ENCODE measurements around the gene RCBTB1. TPM values are rescaled to one million over a fixed set of nuclear protein-coding genes. Genes with fewer than 3 reads are reported as not detected.

The RCBTB1 gene
- polyA plus RNA-seq, 1 of the 3 experiments (the other 2 are of a cell fraction) = 13.2 TPM

- H3K9ac ChIP-seq = no peak overlapping the region
- no peaks in the 10 kb centered on the region for H3K27me3 ChIP-seq (ENCODE audit: insufficient read depth)
- no peaks in the 10 kb centered on the region for H3K79me2 ChIP-seq (ENCODE audit: insufficient read depth)
- H3K36me3 ChIP-seq (replicated peaks in 1 of 2; ENCODE audit: control insufficient read depth in 1 of 2, insufficient read depth in 2 of 2, low read length in 1 of 2) = no peaks in the 10 kb centered on the region
- no peaks in the 10 kb centered on the region for H3F3A ChIP-seq (replicated peaks; ENCODE audit: insufficient read depth)
- no peaks in the 10 kb centered on the region for H3K9me2 ChIP-seq
- no peaks in the 10 kb centered on the region for H4K20me1 ChIP-seq (ENCODE audit: insufficient read depth)
- no peaks in the 10 kb centered on the region for H3K4me1 ChIP-seq (ENCODE audit: control insufficient read depth in 1 of 2, insufficient read depth in 2 of 2, low read depth in 1 of 2, low read length in 1 of 2)
- 82% methylated on average over 5 of the region's 5 CpGs for WGBS (ENCODE audit: low lambda C conversion rate)
- POLR2A ChIA-PET = no interaction called here
- H3K27ac ChIP-seq (ENCODE audit: low read depth in 2 of 2, low read length in 1 of 2) = no peak overlapping the region
- no peak overlapping the region for H2AFZ ChIP-seq (ENCODE audit: low read depth)
- CTCF ChIA-PET = interaction anchor here (0.6 kb wide), 1 partner anchor 371 kb away, joined by 3 read pairs; no protein-coding TSS in a partner anchor
- TF ChIP-seq USF1 (IDR thresholded peaks at IDR 0.05; ENCODE audit: borderline replicate concordance, low read depth) = no peak
- TF ChIP-seq, protein P1, sequence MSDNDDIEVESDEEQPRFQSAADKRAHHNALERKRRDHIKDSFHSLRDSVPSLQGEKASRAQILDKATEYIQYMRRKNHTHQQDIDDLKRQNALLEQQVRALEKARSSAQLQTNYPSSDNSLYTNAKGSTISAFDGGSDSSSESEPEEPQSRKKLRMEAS (IDR thresholded peaks at IDR 0.05; ENCODE audit: low read depth) = no peak
- no peak overlapping the region for H3K4me2 ChIP-seq
- DNase-seq = no peak
- H3K4me3 ChIP-seq (ENCODE audit: low read depth in 2 of 2, low read length in 1 of 2) = no peak overlapping the region
- H3K9me3 ChIP-seq = no peaks in the 10 kb centered on the region
Observed at GRCh38 chr13:49632156-49632555, 46.8 kb upstream of the RCBTB1 start.

GRCh38 chr13:49630580-49630979, 45.2 kb upstream of the RCBTB1 start:
- Histone ChIP-seq H3K27ac (ENCODE audit: low read depth in 2 of 2, low read length in 1 of 2) (no peak overlapping the region), H3K9ac (no peak overlapping the region), H3K9me2 (no peaks in the 10 kb centered on the region), H3K4me3 (ENCODE audit: low read depth in 2 of 2, low read length in 1 of 2) (no peak overlapping the region), H4K20me1 (ENCODE audit: insufficient read depth) (no peaks in the 10 kb centered on the region), H3K79me2 (ENCODE audit: insufficient read depth) (no peaks in the 10 kb centered on the region), H3K36me3 (replicated peaks in 1 of 2; ENCODE audit: control insufficient read depth in 1 of 2, insufficient read depth in 2 of 2, low read length in 1 of 2) (no peaks in the 10 kb centered on the region), H3K4me1 (ENCODE audit: control insufficient read depth in 1 of 2, insufficient read depth in 2 of 2, low read depth in 1 of 2, low read length in 1 of 2) (no peaks in the 10 kb centered on the region), H3K4me2 (no peak overlapping the region), H2AFZ (ENCODE audit: low read depth) (no peak overlapping the region), H3F3A (replicated peaks; ENCODE audit: insufficient read depth) (no peaks in the 10 kb centered on the region), H3K9me3 (no peaks in the 10 kb centered on the region), H3K27me3 (ENCODE audit: insufficient read depth) (no peaks in the 10 kb centered on the region)
- CTCF ChIA-PET = interaction anchor here (1.0 to 1.6 kb wide), 4 partner anchors 10 to 322 kb away, joined by 3 to 4 read pairs (median 3); no protein-coding TSS in a partner anchor
- no peak for DNase-seq
- TF ChIP-seq ZBTB33 (IDR thresholded peaks at IDR 0.05; ENCODE audit: borderline replicate concordance, low read depth) (no peak), EZH2phosphoT487 (IDR thresholded peaks at IDR 0.05; ENCODE audit: borderline replicate concordance, low read depth) (no peak), PBX3 (IDR thresholded peaks at IDR 0.05) (no peak), YY1 (IDR thresholded peaks at IDR 0.05; ENCODE audit: low read depth) (no peak), JUND (IDR thresholded peaks at IDR 0.05) (no peak), FOXJ3 (CRISPR knock-in tag; IDR thresholded peaks at IDR 0.05) (no peak), USF1 (IDR thresholded peaks at IDR 0.05; ENCODE audit: borderline replicate concordance, low read depth) (no peak), EP300 (IDR thresholded peaks at IDR 0.05; ENCODE audit: borderline replicate concordance in 1 of 2, low read depth in 1 of 2, low read length in 1 of 2) (no peak)
- TF ChIP-seq, protein P1 (IDR thresholded peaks at IDR 0.05; ENCODE audit: low read depth) = no peak
- TF ChIP-seq, protein P2, sequence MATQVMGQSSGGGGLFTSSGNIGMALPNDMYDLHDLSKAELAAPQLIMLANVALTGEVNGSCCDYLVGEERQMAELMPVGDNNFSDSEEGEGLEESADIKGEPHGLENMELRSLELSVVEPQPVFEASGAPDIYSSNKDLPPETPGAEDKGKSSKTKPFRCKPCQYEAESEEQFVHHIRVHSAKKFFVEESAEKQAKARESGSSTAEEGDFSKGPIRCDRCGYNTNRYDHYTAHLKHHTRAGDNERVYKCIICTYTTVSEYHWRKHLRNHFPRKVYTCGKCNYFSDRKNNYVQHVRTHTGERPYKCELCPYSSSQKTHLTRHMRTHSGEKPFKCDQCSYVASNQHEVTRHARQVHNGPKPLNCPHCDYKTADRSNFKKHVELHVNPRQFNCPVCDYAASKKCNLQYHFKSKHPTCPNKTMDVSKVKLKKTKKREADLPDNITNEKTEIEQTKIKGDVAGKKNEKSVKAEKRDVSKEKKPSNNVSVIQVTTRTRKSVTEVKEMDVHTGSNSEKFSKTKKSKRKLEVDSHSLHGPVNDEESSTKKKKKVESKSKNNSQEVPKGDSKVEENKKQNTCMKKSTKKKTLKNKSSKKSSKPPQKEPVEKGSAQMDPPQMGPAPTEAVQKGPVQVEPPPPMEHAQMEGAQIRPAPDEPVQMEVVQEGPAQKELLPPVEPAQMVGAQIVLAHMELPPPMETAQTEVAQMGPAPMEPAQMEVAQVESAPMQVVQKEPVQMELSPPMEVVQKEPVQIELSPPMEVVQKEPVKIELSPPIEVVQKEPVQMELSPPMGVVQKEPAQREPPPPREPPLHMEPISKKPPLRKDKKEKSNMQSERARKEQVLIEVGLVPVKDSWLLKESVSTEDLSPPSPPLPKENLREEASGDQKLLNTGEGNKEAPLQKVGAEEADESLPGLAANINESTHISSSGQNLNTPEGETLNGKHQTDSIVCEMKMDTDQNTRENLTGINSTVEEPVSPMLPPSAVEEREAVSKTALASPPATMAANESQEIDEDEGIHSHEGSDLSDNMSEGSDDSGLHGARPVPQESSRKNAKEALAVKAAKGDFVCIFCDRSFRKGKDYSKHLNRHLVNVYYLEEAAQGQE (IDR thresholded peaks at IDR 0.05; ENCODE audit: low read depth, low read length) = no peak
- POLR2A ChIA-PET = interaction anchor here (1.2 kb wide), 1 partner anchor 45 kb away, joined by 3 read pairs; the partner anchor contains the start of gene RCBTB1
- WGBS (ENCODE audit: low lambda C conversion rate) = 72% methylated on average over 10 of the region's 16 CpGs
